ENCODE results near the gene PLCH2.

PLCH2 gene

GRCh38 chr1:2525920-2526823 lies 50.1 kb downstream of the PLCH2 start, which contains the start of gene PANK4:
Gene PANK4, minus strand, starts transcription at chr1:2526596. Its CDS starts 9 bp downstream, at chr1:2526587.
- WGBS, result under 1% methylated on average over 107 of the region's 107 CpGs
- Histone ChIP-seq H3K4me1 (ENCODE audit: insufficient read depth, low read length) (0 out of 2 replicates have a peak, but pooled peaks cover 10% of the 10 kb centered on the region), H3K9me3 (ENCODE audit: insufficient read depth, low read depth, low read length) (no peaks in the 10 kb centered on the region), H3K27me3 (ENCODE audit: insufficient read depth, low read length) (peaks cover 46% of the 10 kb centered on the region), H3K36me3 (ENCODE audit: insufficient read depth, low read length) (peaks cover 4% of the 10 kb centered on the region; the same call in 1 of the 2 replicates), H3K4me3 (ENCODE audit: low read length) (peak within 1 kb of the TSS; percentile 97), H3K9ac (ENCODE audit: low read depth, low read length) (peak within 1 kb of the TSS; percentile 84), H3K27ac (ENCODE audit: low read depth, low read length) (peak within 1 kb of the TSS; percentile 80; the same call in 1 of the 2 replicates)

DNA sequence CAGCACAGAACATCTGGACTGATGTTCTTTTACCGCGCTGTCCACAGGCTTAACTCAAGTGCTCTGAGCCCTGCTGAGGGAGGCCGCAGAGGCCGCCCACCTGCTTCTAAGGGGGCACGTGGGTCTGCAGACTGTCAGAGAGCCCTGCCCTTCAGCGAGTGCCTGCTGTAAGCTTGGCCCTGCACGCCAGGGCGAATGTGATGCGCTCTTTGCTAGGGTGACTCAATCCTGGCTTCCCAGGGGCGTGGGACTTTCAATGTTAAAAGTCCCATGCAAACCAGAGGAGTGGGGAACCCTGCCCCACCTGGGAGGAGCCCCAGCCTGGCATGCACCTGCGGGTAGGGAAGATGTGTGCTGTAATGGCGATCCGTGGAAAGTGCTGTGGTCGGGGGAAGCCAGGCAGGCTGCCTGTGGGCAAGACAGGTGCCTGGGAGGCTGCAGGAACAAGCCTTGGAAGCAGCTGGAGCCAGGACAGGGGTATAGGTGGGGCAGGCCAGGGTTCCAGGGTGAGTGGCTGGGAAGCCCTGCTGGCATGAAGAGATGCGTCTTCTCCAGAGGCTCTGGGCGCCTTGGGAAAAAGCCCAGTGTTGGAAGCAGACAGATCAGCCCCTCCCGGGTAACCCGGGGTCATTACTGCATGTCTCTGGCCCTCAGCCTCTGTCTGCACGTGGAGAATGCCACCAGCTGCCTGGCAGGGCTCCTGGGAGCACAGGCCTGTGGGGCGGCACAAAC lies 50.9 kb downstream of the PLCH2 start:
- WGBS, result 31% methylated on average over 20 of the region's 20 CpGs
- Histone ChIP-seq H3K27ac (ENCODE audit: low read depth, low read length) (no peak overlapping the region), H3K27me3 (ENCODE audit: insufficient read depth, low read length) (peaks cover 54% of the 10 kb centered on the region), H3K36me3 (ENCODE audit: insufficient read depth, low read length) (no peaks in the 10 kb centered on the region), H3K4me3 (ENCODE audit: low read length) (peak overlapping the region; percentile 97), H3K9me3 (ENCODE audit: insufficient read depth, low read depth, low read length) (no peaks in the 10 kb centered on the region), H3K9ac (ENCODE audit: low read depth, low read length) (no peak overlapping the region), H3K4me1 (ENCODE audit: insufficient read depth, low read length) (0 out of 2 replicates have a peak, but pooled peaks cover 10% of the 10 kb centered on the region)

- WGBS, result 91% methylated on average over 4 of the region's 4 CpGs
- no peak overlapping the region for H3K4me3 ChIP-seq (ENCODE audit: low read length)
Observed at GRCh38 chr1:2527556-2527860, 51.4 kb downstream of the PLCH2 start.

DNA sequence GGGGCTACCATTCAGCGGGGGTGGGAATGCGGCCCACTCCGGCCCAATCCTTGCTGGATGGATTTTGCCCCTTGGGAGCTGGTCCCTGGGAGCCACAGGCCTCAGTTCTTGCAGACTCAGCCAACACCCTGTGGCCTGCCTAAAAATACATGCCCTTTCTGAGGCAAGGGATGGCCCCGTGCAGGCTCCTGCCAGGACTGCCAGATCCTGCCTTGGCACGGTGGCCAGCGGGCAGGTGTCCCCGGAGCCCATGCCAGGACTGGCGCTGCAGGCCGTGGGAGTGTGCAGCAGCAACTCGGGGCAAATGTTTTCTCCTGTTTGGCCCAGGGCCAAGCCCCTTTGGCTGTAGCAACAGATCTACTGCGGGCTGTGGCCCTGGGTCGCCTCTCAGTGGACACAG lies 51.9 kb downstream of the PLCH2 start:
- H3K4me1 ChIP-seq (ENCODE audit: insufficient read depth, low read length), result 0 out of 2 replicates have a peak, but pooled peaks cover 10% of the 10 kb centered on the region
- H3K36me3 ChIP-seq (ENCODE audit: insufficient read depth, low read length), result no peaks in the 10 kb centered on the region
- H3K9me3 ChIP-seq (ENCODE audit: insufficient read depth, low read depth, low read length), result no peaks in the 10 kb centered on the region
- H3K27me3 ChIP-seq (ENCODE audit: insufficient read depth, low read length), result peaks cover 63% of the 10 kb centered on the region
- no peak overlapping the region for H3K27ac ChIP-seq (ENCODE audit: low read depth, low read length)
- 84% methylated on average over 12 of the region's 12 CpGs for whole genome bisulfite sequencing
- H3K9ac ChIP-seq (ENCODE audit: low read depth, low read length), result no peak overlapping the region
- H3K4me3 ChIP-seq (ENCODE audit: low read length), result no peak overlapping the region

More at GRCh38 chr1:2527556-2527860, 51.4 kb downstream of the PLCH2 start:
- Histone ChIP-seq H3K9ac (ENCODE audit: low read depth, low read length) (no peak overlapping the region), H3K36me3 (ENCODE audit: insufficient read depth, low read length) (no peaks in the 10 kb centered on the region), H3K27me3 (ENCODE audit: insufficient read depth, low read length) (peaks cover 59% of the 10 kb centered on the region), H3K9me3 (ENCODE audit: insufficient read depth, low read depth, low read length) (no peaks in the 10 kb centered on the region), H3K27ac (ENCODE audit: low read depth, low read length) (no peak overlapping the region), H3K4me1 (ENCODE audit: insufficient read depth, low read length) (0 out of 2 replicates have a peak, but pooled peaks cover 10% of the 10 kb centered on the region)

GRCh38 chr1:2528611-2528965 lies 52.5 kb downstream of the PLCH2 start:
- Histone ChIP-seq H3K9ac (ENCODE audit: low read depth, low read length) (no peak overlapping the region), H3K4me3 (ENCODE audit: low read length) (0 out of 2 replicates have a peak overlapping the region, but pooled peaks have one; percentile 13), H3K4me1 (ENCODE audit: insufficient read depth, low read length) (0 out of 2 replicates have a peak, but pooled peaks cover 10% of the 10 kb centered on the region), H3K27me3 (ENCODE audit: insufficient read depth, low read length) (peaks cover 69% of the 10 kb centered on the region), H3K36me3 (ENCODE audit: insufficient read depth, low read length) (no peaks in the 10 kb centered on the region), H3K9me3 (ENCODE audit: insufficient read depth, low read depth, low read length) (no peaks in the 10 kb centered on the region), H3K27ac (ENCODE audit: low read depth, low read length) (no peak overlapping the region)
- 40% methylated on average over 10 of the region's 10 CpGs for WGBS

DNA sequence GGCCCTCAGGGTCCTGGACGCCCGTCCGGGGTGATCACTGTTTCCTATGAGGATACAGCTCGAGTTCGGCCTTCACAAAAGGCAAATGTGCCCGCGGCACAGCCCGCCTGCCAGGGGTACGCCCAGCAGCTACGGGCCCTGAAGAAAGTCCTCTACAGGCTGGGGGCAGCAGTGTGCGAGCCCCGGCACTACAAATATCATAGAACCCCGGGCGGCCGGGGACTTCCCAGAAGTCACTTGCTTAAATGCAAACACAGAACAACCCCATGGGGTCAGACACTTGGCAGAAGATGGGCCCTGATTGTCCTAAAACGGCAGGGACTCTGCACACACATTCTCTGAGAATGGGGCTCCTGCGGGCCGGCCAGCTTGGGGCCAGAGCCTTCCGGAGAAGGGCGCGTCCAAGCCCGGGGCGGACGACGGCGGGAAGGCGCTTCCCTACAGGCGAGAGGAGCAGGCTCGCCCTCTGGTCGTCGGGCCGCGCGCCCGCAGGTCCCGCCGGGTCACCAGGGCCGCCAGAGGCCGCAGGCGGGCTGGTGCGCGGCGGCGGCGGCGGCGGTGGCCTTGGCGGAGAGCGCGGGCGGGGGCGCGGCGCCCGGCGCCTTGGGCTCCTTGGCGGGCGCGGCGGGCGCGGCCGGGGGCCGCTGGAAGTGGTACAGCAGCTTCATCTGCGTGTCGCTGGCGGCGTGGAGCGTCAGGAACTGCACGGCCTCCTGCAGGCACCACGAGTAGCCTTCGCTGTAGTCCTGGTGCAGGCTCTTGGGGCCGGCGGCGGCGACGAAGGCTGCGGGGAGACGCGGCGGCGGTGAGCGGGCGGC lies 53.1 kb downstream of the PLCH2 start:
- Histone ChIP-seq H3K36me3 (ENCODE audit: insufficient read depth, low read length) (no peaks in the 10 kb centered on the region), H3K27me3 (ENCODE audit: insufficient read depth, low read length) (peaks cover 75% of the 10 kb centered on the region), H3K4me3 (ENCODE audit: low read length) (peak overlapping the region; percentile 46), H3K9me3 (ENCODE audit: insufficient read depth, low read depth, low read length) (no peaks in the 10 kb centered on the region), H3K4me1 (ENCODE audit: insufficient read depth, low read length) (0 out of 2 replicates have a peak, but pooled peaks cover 7% of the 10 kb centered on the region), H3K27ac (ENCODE audit: low read depth, low read length) (no peak overlapping the region), H3K9ac (ENCODE audit: low read depth, low read length) (no peak overlapping the region)
- WGBS, result 2% methylated on average over 84 of the region's 84 CpGs

DNA sequence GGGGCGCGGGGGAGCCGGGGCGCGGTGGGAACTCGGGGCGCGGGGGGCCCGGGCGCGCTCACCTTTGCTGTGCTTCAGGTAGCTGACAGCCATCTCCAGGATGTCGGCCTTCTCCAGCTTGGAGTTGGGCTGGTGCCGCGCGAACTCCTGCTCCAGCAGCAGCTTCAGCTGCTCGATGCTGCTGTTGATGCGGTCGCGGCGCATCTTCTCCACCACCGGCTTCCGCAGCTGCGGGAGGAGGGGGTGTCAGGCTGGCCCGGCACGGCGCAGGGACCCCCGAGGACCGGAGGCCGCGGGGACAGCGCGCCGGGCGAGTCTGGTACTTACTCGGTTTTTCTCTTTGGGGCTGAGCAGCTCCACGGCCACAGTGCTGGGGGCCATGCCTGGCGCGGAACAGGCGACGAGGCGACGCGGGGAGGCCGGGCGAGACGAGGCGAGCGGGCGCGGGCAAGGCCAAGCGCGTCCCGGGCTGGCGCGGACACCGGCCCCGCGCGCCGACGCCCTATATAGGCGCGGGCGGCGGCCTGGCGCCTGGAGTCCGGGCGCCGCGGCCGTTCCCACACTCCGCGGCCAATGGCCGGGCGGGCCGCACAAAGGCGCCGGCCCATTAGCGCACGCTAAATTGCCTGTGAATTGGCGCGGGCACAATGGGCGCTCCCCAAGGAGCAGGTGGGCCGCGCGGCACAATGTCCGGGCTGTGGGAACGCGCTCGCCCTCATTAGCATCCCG lies 53.9 kb downstream of the PLCH2 start, which contains the start of gene HES5:
TSS of gene HES5 (minus strand) at position 480 of the 729 bp plus-strand sequence. CDS start at position 381, 99 bp downstream.
- Histone ChIP-seq H3K4me1 (ENCODE audit: insufficient read depth, low read length) (peaks cover 14% of the 10 kb centered on the region), H3K27me3 (ENCODE audit: insufficient read depth, low read length) (peaks cover 83% of the 10 kb centered on the region), H3K4me3 (ENCODE audit: low read length) (peak within 1 kb of the TSS; percentile 46), H3K9ac (ENCODE audit: low read depth, low read length) (no peak within 1 kb of the TSS), H3K9me3 (ENCODE audit: insufficient read depth, low read depth, low read length) (no peaks in the 10 kb centered on the region), H3K27ac (ENCODE audit: low read depth, low read length) (no peak within 1 kb of the TSS), H3K36me3 (ENCODE audit: insufficient read depth, low read length) (no peaks in the 10 kb centered on the region)
- 2% methylated on average over 91 of the region's 91 CpGs for WGBS

DNA sequence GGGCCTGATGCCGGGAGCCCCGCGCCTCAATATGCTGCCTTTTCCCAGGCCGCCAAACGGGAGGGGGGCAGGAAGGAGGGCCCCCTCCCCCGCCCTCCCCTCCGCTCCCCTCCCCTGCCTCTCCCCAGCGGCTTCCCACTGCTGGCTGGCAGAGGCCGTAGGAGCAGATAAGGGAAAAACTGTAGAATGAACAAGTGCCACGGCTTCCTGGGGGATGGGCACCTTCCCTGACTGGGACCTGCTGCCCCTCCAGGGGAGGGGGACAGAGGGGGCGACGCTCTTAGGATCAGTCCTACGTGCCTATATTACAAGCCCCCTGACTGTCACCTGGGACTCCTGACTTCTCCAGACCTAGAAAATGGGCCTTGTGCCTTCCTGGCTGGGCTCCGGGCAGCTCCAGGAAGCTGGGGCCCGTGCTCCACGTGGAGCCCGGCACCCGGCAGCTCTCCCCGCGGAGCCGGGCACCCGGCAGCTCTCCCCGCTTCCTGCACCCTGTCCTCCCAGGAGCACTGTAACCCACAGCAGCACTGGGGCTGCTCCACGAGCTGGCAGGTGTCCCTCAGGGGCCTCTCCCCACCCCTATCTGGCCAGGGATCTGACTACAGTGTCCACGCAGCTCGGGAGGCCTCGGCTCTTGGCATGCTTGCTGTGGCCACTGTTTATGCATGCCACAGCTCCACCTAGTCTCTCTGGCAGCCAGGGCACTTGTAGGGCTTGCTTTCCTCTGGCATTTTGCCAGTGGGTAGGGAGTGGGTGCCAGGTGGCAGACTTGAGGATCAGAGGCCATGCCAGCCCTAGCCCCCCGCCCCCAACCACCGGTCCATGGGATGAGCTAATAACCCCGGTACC lies 54.6 kb downstream of the PLCH2 start:
- 42% methylated on average over 27 of the region's 30 CpGs for WGBS
- Histone ChIP-seq H3K36me3 (ENCODE audit: insufficient read depth, low read length) (no peaks in the 10 kb centered on the region), H3K4me3 (ENCODE audit: low read length) (no peak overlapping the region; the same call in 1 of the 2 replicates), H3K27me3 (ENCODE audit: insufficient read depth, low read length) (peaks cover 90% of the 10 kb centered on the region), H3K27ac (ENCODE audit: low read depth, low read length) (no peak overlapping the region), H3K4me1 (ENCODE audit: insufficient read depth, low read length) (peaks cover 17% of the 10 kb centered on the region), H3K9ac (ENCODE audit: low read depth, low read length) (no peak overlapping the region), H3K9me3 (ENCODE audit: insufficient read depth, low read depth, low read length) (no peaks in the 10 kb centered on the region)

- Histone ChIP-seq H3K36me3 (ENCODE audit: insufficient read depth, low read length) (no peaks in the 10 kb centered on the region), H3K9me3 (ENCODE audit: insufficient read depth, low read depth, low read length) (no peaks in the 10 kb centered on the region), H3K4me1 (ENCODE audit: insufficient read depth, low read length) (peaks cover 10% of the 10 kb centered on the region), H3K27me3 (ENCODE audit: insufficient read depth, low read length) (peaks cover 92% of the 10 kb centered on the region), H3K9ac (ENCODE audit: low read depth, low read length) (no peak overlapping the region), H3K27ac (ENCODE audit: low read depth, low read length) (no peak overlapping the region), H3K4me3 (ENCODE audit: low read length) (no peak overlapping the region)
- WGBS, result 89% methylated on average over 17 of the region's 23 CpGs
Observed at GRCh38 chr1:2532485-2533160, 56.5 kb downstream of the PLCH2 start.
